GM23338 (cell line): ENCODE results near the gene NT5DC3. TPM values are rescaled to one million over a fixed set of nuclear protein-coding genes. Genes with fewer than 3 reads are reported as not detected.

Source experiments
- ATAC-seq: fragments of 200-7000 bp; cut with Tn5 transposase; 3 replicates; pipeline ENCODE4 v1.9.1; 2020
- DNase-seq: peaks from one replicate; pipeline ENCODE4 v3.0.0-alpha.2; 2015; ENCODE audit warnings: low spot score
- H2AFZ ChIP-seq: fragments of 200-600 bp; sonication (generic); 2 replicates; pipeline ENCODE4 v1.8.0; 2016; ENCODE audit warnings: antibody characterized with exemption, mild to moderate bottlenecking, moderate library complexity
- H3F3A ChIP-seq: fragments of 200-600 bp; sonication (generic); replicated peaks from 2 replicates; pipeline ENCODE4 v1.8.0; 2017; ENCODE audit warnings: antibody characterized with exemption, mixed run types, low read depth
- H3K27ac ChIP-seq: fragments of 200-600 bp; sonication (generic); 2 replicates; pipeline ENCODE4 v1.6.1; 2016; ENCODE audit warnings: low read depth
- H3K27me3 ChIP-seq: fragments of 200-600 bp; sonication (generic); 2 replicates; pipeline ENCODE4 v1.8.0; 2016; ENCODE audit warnings: mild to moderate bottlenecking, mixed run types, moderate library complexity; ENCODE audit not compliant: insufficient read depth
- H3K36me3 ChIP-seq: fragments of 200-600 bp; sonication (generic); 2 replicates; pipeline ENCODE4 v1.8.0; 2016; ENCODE audit warnings: mild to moderate bottlenecking; ENCODE audit not compliant: insufficient read depth
- H3K4me1 ChIP-seq: fragments of 200-600 bp; sonication (generic); 2 replicates; pipeline ENCODE4 v1.8.0; 2016; ENCODE audit warnings: mild to moderate bottlenecking, moderate library complexity; ENCODE audit not compliant: insufficient read depth
- H3K4me2 ChIP-seq: fragments of 200-600 bp; sonication (generic); 2 replicates; pipeline ENCODE4 v1.7.1; 2017; ENCODE audit warnings: mixed run types
- H3K4me3 ChIP-seq: fragments of 200-600 bp; sonication (generic); 2 replicates; pipeline ENCODE4 v1.6.1; 2016; ENCODE audit warnings: mixed run types
- H3K79me2 ChIP-seq: fragments of 200-600 bp; sonication (generic); replicated peaks from 2 replicates; pipeline ENCODE4 v1.8.0; 2017; ENCODE audit warnings: mild to moderate bottlenecking; ENCODE audit not compliant: insufficient read depth
- H3K9me2 ChIP-seq: fragments of 200-600 bp; sonication (generic); 2 replicates; pipeline ENCODE4 v1.8.0; 2017; ENCODE audit not compliant: insufficient read depth
- H4K20me1 ChIP-seq: fragments of 200-600 bp; sonication (generic); replicated peaks from 2 replicates; pipeline ENCODE4 v1.8.0; 2017; ENCODE audit warnings: mild to moderate bottlenecking; ENCODE audit not compliant: insufficient read depth
- H3K27ac Mint-ChIP-seq: 2 replicates; pipeline ENCODE4 v1.8.0; 2020; ENCODE audit warnings: inconsistent platforms, mild to moderate bottlenecking, moderate library complexity, mixed read lengths
- H3K27me3 Mint-ChIP-seq: 3 replicates; pipeline ENCODE4 v1.8.0; 2022; ENCODE audit warnings: low read depth, mild to moderate bottlenecking, moderate library complexity, mixed read lengths, inconsistent platforms; ENCODE audit not compliant: insufficient read depth, poor library complexity
- H3K36me3 Mint-ChIP-seq: 3 replicates; pipeline ENCODE4 v1.8.0; 2021; ENCODE audit warnings: low read depth, mild to moderate bottlenecking, inconsistent platforms, moderate library complexity, mixed read lengths
- H3K4me1 Mint-ChIP-seq: 3 replicates; pipeline ENCODE4 v1.8.0; 2020; ENCODE audit warnings: mild to moderate bottlenecking, inconsistent platforms, mixed read lengths
- H3K4me3 Mint-ChIP-seq: 3 replicates; pipeline ENCODE4 v1.8.0; 2021; ENCODE audit warnings: moderate library complexity, mild to moderate bottlenecking, inconsistent platforms, mixed read lengths
- H3K9me3 Mint-ChIP-seq: 3 replicates; pipeline ENCODE4 v1.8.0; 2020; ENCODE audit warnings: moderate library complexity, mild to moderate bottlenecking, inconsistent platforms, mixed read lengths
- CREB1 ChIP-seq: fragments of 250-450 bp; sonication (Bioruptor Pico); IDR thresholded peaks from 2 replicates; pipeline ENCODE4 v1.5.0; 2020; ENCODE audit warnings: low read depth, mild to moderate bottlenecking, moderate library complexity
- CTCF ChIP-seq, 2 experiments: fragments of 200-600 bp in 1 of 2; sonication (generic) in 1 of 2; conservative IDR thresholded peaks; 2 replicates each; pipeline versions ENCODE4 v1.5.1 to v1.6.1; 2016 to 2017; ENCODE audit warnings: antibody characterized with exemption in 2 of 2, low read depth in 2 of 2, mild to moderate bottlenecking in 2 of 2, moderate library complexity in 1 of 2
- ETS1 ChIP-seq: IDR thresholded peaks from 2 replicates; pipeline ENCODE4 v1.6.1; 2016; ENCODE audit warnings: antibody characterized with exemption
- EZH2 ChIP-seq: fragments of 200-600 bp; sonication (generic); IDR thresholded peaks from one replicate; pipeline ENCODE4 v1.8.0; 2017; ENCODE audit warnings: antibody characterized with exemption, mild to moderate bottlenecking, low read depth; ENCODE audit not compliant: unreplicated experiment
- EZH2phosphoT487 ChIP-seq: fragments of 200-600 bp; sonication (generic); IDR thresholded peaks from one replicate; pipeline ENCODE4 v1.8.1; 2018; ENCODE audit warnings: antibody characterized with exemption; ENCODE audit not compliant: unreplicated experiment
- JUNB ChIP-seq: IDR thresholded peaks from one replicate; pipeline ENCODE4 v1.6.1; 2016; ENCODE audit warnings: antibody characterized with exemption; ENCODE audit not compliant: unreplicated experiment
- NANOG ChIP-seq: IDR thresholded peaks from 2 replicates; pipeline ENCODE4 v1.6.1; 2016; ENCODE audit warnings: antibody characterized with exemption, borderline replicate concordance
- POLR2AphosphoS5 ChIP-seq: IDR thresholded peaks from 2 replicates; pipeline ENCODE4 v1.6.1; 2016; ENCODE audit warnings: antibody characterized with exemption, low read depth
- REST ChIP-seq: IDR thresholded peaks from one replicate; pipeline ENCODE4 v1.6.1; 2018; ENCODE audit warnings: antibody characterized with exemption; ENCODE audit not compliant: unreplicated experiment
- STAT1 ChIP-seq: IDR thresholded peaks from one replicate; pipeline ENCODE4 v1.6.1; 2016; ENCODE audit warnings: antibody characterized with exemption; ENCODE audit not compliant: unreplicated experiment
- ZNF114 ChIP-seq: fragments of 250-450 bp; sonication (Bioruptor Pico); IDR thresholded peaks from 2 replicates; pipeline ENCODE4 v1.5.0; 2020; ENCODE audit warnings: mild to moderate bottlenecking, moderate library complexity
- ZNF331 ChIP-seq: fragments of 250-450 bp; sonication (Bioruptor Pico); IDR thresholded peaks from 2 replicates; pipeline ENCODE4 v1.5.0; 2020; ENCODE audit warnings: low read depth, mild to moderate bottlenecking, moderate library complexity
- ZNF462 ChIP-seq: fragments of 250-450 bp; sonication (Bioruptor Pico); IDR thresholded peaks from 2 replicates; pipeline ENCODE4 v1.5.0; 2020; ENCODE audit warnings: mild to moderate bottlenecking, moderate library complexity
- polyA plus RNA-seq: library from polyadenylated mRNA; unstranded; fragments of >200 nt; fragmentation: Nextera tagmentation; extraction: Ambion mirVana; gene quantifications from 2 replicates; pipeline ENCODE4 v1.2.1, GENCODE V29; 2016
- total RNA-seq: library from RNA; depleted of rRNA; stranded (reverse); fragments of >200 nt; shearing (Covaris generic); gene quantifications from 2 replicates; pipeline ENCODE4 v1.2.3, GENCODE V29; 2014

The NT5DC3 gene
- total and polyA plus RNA-seq, 2 experiments from 2014 or later, result 2.2 to 12.5 TPM

GRCh38 chr12:103830025-103830725 lies 10.9 kb downstream of the NT5DC3 start:
- Mint-ChIP-seq H3K36me3 (peaks cover 15% of the 10 kb centered on the region), H3K27me3 (peaks cover 2% of the 10 kb centered on the region), H3K4me1 (peaks cover 25% of the 10 kb centered on the region), H3K4me3 (no peak overlapping the region), H3K27ac (no peak overlapping the region), H3K9me3 (peaks cover 8% of the 10 kb centered on the region)
- H3K27ac ChIP-seq, result no peak overlapping the region
- peaks cover 6% of the 10 kb centered on the region; the same call in 1 of the 2 replicates for H3K36me3 ChIP-seq
- no peaks in the 10 kb centered on the region for H3K27me3 ChIP-seq
- peaks cover 93% of the 10 kb centered on the region for H3K79me2 ChIP-seq
- peaks cover 11% of the 10 kb centered on the region; the same call in 1 of the 2 replicates for H4K20me1 ChIP-seq
- no peak for ATAC-seq
- TF ChIP-seq EZH2, result no peak
- TF ChIP-seq ZNF331, result no peak
- no peak for TF ChIP-seq STAT1
- no peak for TF ChIP-seq JUNB
- no peak for TF ChIP-seq ZNF462 (CRISPR knock-in tag)
- no peak for TF ChIP-seq ZNF114 (CRISPR knock-in tag)
- TF ChIP-seq ETS1, result no peak
- TF ChIP-seq REST, result no peak
- no peak for TF ChIP-seq CREB1 (CRISPR knock-in tag)
- no peak for TF ChIP-seq NANOG
- TF ChIP-seq EZH2phosphoT487, result no peak
- no peak for TF ChIP-seq CTCF (conservative IDR thresholded peaks at IDR 0.05; ENCODE audit: low read depth in 2 of 2)
- TF ChIP-seq POLR2AphosphoS5, result no peak
- H3K4me2 ChIP-seq, result no peak overlapping the region
- no peak overlapping the region for H2AFZ ChIP-seq
- no peak for DNase-seq
- no peaks in the 10 kb centered on the region for H3K9me2 ChIP-seq
- no peak overlapping the region for H3K4me3 ChIP-seq
- H3K4me1 ChIP-seq, result no peaks in the 10 kb centered on the region; the same call in 1 of the 2 replicates
- H3F3A ChIP-seq, result no peaks in the 10 kb centered on the region
